ENCODE results near the gene FGF1. TPM values are rescaled to one million over a fixed set of nuclear protein-coding genes. Genes with fewer than 3 reads are reported as not detected.

Gene FGF1
- total RNA-seq, 1 experiment from 2014 or later: 3.2 TPM

DNA sequence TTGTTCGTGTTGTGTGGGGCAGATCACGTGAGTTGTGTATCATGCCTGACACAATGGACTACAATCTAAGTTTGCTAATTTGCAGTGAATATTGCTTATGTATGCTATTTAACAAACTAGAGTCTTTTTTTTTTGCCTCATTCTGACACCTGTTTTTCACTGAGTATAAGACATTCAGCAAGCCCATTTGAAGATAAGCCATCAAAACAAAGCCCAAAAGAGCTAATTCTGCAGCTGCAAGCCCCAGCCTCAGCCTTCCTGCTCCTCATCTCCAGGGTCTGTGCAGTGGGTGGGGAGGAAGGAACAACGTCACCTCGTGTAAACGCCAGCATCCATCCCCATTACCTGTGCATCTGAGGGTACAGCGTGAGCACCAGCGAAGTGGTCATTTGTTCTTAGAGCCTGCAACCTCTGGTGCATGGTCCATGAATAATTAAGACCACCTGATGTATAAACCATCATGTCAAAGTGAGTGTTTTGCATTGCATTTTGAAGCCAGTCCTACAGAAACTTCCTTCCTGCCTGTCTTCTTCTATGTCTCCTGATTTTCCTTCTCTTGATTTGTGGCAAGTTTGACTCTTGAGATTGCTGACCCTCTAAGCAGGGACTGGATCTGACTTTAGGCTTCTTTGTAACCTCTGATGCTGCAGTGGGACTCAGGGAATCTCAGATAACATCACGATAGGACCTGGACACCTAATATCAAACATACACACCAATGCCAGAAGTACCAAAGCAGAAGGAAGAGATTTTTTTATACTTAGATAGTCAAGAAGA is 73.2 kb downstream of the FGF1 start:
- no CpG with 5 or more reads among the region's 8 CpGs for WGBS (ENCODE audit: extremely low coverage, insufficient read length, low lambda C conversion rate)
- no peak overlapping the region for H2BK120ac ChIP-seq (ENCODE audit: low read depth, low read length, poor library complexity, severe bottlenecking)
- no peaks in the 10 kb centered on the region for H4K20me1 ChIP-seq (ENCODE audit: control insufficient read depth, insufficient read depth, insufficient read length)
- H3K23me2 ChIP-seq (ENCODE audit: insufficient read length, low read depth, low read length, poor library complexity, severe bottlenecking): no peaks in the 10 kb centered on the region
- no peak overlapping the region for H3K27ac ChIP-seq (ENCODE audit: insufficient read length, low read depth, low read length)
- no peak overlapping the region for H3K56ac ChIP-seq (ENCODE audit: insufficient read length, low read depth, low read length)
- no peak overlapping the region for H3K4ac ChIP-seq (ENCODE audit: low read depth, low read length)
- H3K18ac ChIP-seq (ENCODE audit: insufficient read length, low read depth, low read length): no peak overlapping the region
- H4K91ac ChIP-seq (ENCODE audit: insufficient read length, low read depth, low read length): no peak overlapping the region
- no peak overlapping the region for H3K23ac ChIP-seq (ENCODE audit: insufficient read length, low read depth, low read length)
- no peaks in the 10 kb centered on the region for H3K27me3 ChIP-seq (ENCODE audit: insufficient read depth, low read length)
- no peak overlapping the region for H3K27ac Mint-ChIP-seq
- H3K4me3 Mint-ChIP-seq: no peak overlapping the region
- H2AFZ ChIP-seq (ENCODE audit: low read length): no peak overlapping the region
- no peaks in the 10 kb centered on the region for H3K9me3 ChIP-seq (ENCODE audit: control insufficient read depth, low read depth, low read length)
- H3T11ph ChIP-seq (ENCODE audit: low read length): no peak overlapping the region
- DNase-seq: no peak
- H3K4me2 ChIP-seq (ENCODE audit: insufficient read depth, insufficient read length, low read length): no peak overlapping the region
- no peaks in the 10 kb centered on the region for H3K79me2 ChIP-seq (ENCODE audit: insufficient read depth, low read length)
- no peaks in the 10 kb centered on the region for H3K4me1 ChIP-seq (ENCODE audit: insufficient read depth, low read length)
- no peaks in the 10 kb centered on the region for H3K9me3 Mint-ChIP-seq
- no peak overlapping the region for H4K5ac ChIP-seq (ENCODE audit: insufficient read length, low read depth, low read length)
- TF ChIP-seq, protein P1, sequence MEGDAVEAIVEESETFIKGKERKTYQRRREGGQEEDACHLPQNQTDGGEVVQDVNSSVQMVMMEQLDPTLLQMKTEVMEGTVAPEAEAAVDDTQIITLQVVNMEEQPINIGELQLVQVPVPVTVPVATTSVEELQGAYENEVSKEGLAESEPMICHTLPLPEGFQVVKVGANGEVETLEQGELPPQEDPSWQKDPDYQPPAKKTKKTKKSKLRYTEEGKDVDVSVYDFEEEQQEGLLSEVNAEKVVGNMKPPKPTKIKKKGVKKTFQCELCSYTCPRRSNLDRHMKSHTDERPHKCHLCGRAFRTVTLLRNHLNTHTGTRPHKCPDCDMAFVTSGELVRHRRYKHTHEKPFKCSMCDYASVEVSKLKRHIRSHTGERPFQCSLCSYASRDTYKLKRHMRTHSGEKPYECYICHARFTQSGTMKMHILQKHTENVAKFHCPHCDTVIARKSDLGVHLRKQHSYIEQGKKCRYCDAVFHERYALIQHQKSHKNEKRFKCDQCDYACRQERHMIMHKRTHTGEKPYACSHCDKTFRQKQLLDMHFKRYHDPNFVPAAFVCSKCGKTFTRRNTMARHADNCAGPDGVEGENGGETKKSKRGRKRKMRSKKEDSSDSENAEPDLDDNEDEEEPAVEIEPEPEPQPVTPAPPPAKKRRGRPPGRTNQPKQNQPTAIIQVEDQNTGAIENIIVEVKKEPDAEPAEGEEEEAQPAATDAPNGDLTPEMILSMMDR (conservative IDR thresholded peaks at IDR 0.05): no peak
- no peak overlapping the region for H2BK5ac ChIP-seq (ENCODE audit: insufficient read length, low read length)
- H3K14ac ChIP-seq (ENCODE audit: insufficient read depth, low read length): no peak overlapping the region
- no peaks in the 10 kb centered on the region for H3K27me3 Mint-ChIP-seq (ENCODE audit: low read depth)
- no peak overlapping the region for H3K9ac ChIP-seq (ENCODE audit: extremely low read depth, insufficient read length, low read length)
- no peaks in the 10 kb centered on the region for H3K36me3 Mint-ChIP-seq (ENCODE audit: insufficient read depth in 1 of 3, low read depth in 3 of 3)
- no peak overlapping the region for H4K8ac ChIP-seq (replicated peaks; ENCODE audit: insufficient read length, low read depth, low read length)
- no peak overlapping the region for H2AK5ac ChIP-seq (ENCODE audit: insufficient read length, low read length)
- H2BK15ac ChIP-seq (ENCODE audit: low read depth, low read length): no peak overlapping the region
- H3K79me1 ChIP-seq (ENCODE audit: insufficient read depth, low read depth, low read length, poor library complexity, severe bottlenecking): no peaks in the 10 kb centered on the region
- H2BK20ac ChIP-seq (ENCODE audit: low read depth, low read length, poor library complexity, severe bottlenecking): no peak overlapping the region
- no peak overlapping the region for H2BK12ac ChIP-seq (ENCODE audit: insufficient read length, low read depth, low read length)
- peaks cover 5 to 10% of the 10 kb centered on the region in 2 experiments; a peak in 3 of 4 replicates for H3K4me1 Mint-ChIP-seq
